ENCODE results near the gene CIAPIN1. TPM values are rescaled to one million over a fixed set of nuclear protein-coding genes. Genes with fewer than 3 reads are reported as not detected.

CIAPIN1 gene
- total and polyA plus RNA-seq, 5 experiments from 2014 or later, result 37.2 to 143 (median 81.1) TPM

GRCh38 chr16:57384248-57385070, 62.7 kb downstream of the CIAPIN1 start:
- Mint-ChIP-seq H3K4me1 (peaks cover 5 to 28% (median 9%) of the 10 kb centered on the region in 4 donors), H3K36me3 (no peaks in the 10 kb centered on the region), H3K27me3 (peaks cover 0 to 2% (median 0%) of the 10 kb centered on the region in 5 donors), H3K4me3 (peak overlapping the region in 1 of 10 donors; percentile 15), H3K27ac (peak overlapping the region in 1 of 10 donors; percentile 11), H3K9me3 (no peaks in the 10 kb centered on the region)
- DNase-seq (no peak), ATAC-seq (no peak)
- POLR2A ChIA-PET, result no interaction called here

DNA sequence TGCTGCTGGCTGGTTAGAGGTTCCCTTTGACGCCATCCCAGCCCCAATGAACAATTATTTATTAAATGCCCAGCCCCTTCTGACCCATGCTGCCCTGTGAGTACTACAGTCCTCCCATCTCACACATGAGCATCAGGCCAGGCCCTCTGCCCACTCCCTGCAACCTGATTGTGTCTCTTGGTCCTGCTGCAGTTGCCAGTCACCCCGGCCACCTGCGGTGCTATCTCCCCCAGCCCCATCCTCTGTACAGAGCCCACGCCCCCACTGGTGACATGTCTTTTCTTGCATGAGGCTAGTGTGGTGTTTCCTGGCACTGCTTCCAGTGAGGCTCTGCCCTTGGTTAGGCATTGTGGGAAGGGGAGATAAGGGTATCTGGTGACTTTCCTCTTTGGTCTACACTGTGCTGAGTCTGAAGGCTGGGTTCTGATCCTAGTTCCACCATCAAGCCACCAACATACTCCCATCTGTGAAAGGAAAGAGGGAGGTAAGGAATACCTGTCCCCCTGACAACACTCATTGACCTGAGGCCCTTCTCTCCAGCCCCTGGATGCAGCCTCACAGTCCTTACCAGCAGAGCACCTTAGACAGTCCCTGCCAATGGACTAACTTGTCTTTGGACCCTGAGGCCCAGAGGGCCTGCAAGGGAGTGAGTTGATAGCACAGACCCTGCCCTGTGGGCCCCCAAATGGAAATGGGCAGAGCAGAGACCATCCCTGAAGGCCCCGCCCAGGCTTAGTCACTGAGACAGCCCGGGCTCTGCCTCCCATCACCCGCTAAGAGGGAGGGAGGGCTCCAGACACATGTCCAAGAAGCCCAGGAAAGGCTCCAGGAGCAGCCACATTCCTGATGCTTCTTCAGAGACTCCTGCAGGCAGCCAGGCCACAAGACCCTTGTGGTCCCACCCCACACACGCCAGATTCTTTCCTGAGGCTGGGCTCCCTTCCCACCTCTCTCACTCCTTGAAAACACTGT, 63.6 kb downstream of the CIAPIN1 start:
- no peaks in the 10 kb centered on the region for H3K36me3 Mint-ChIP-seq
- H3K4me1 Mint-ChIP-seq, result peaks cover 3 to 28% (median 9%) of the 10 kb centered on the region in 4 donors
- H3K9me3 Mint-ChIP-seq, result no peaks in the 10 kb centered on the region
- H3K4me3 Mint-ChIP-seq, result peak overlapping the region in 1 of 10 donors; percentile 15
- POLR2A ChIA-PET, result no interaction called here
- peaks cover 0 to under 1% (median 0%) of the 10 kb centered on the region in 5 donors for H3K27me3 Mint-ChIP-seq
- ATAC-seq (no peak), DNase-seq (no peak)
- peak overlapping the region in 2 of 10 donors; percentile 28 to 35 for H3K27ac Mint-ChIP-seq

DNA sequence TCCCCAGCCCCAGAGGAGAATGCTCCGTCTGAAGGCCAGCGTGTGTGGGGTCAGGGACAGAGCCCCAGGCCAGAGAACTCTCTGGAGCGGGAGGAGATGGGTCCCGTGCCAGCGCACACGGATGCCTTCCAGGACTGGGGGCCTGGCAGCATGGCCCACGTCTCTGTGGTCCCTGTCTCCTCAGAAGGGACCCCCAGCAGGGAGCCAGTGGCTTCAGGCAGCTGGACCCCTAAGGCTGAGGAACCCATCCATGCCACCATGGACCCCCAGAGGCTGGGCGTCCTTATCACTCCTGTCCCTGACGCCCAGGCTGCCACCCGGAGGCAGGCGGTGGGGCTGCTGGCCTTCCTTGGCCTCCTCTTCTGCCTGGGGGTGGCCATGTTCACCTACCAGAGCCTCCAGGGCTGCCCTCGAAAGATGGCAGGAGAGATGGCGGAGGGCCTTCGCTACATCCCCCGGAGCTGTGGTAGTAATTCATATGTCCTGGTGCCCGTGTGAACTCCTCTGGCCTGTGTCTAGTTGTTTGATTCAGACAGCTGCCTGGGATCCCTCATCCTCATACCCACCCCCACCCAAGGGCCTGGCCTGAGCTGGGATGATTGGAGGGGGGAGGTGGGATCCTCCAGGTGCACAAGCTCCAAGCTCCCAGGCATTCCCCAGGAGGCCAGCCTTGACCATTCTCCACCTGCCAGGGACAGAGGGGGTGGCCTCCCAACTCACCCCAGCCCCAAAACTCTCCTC, 64.5 kb downstream of the CIAPIN1 start:
- Mint-ChIP-seq H3K36me3 (no peaks in the 10 kb centered on the region), H3K4me1 (peaks cover 6 to 31% (median 10%) of the 10 kb centered on the region in 4 donors), H3K9me3 (no peaks in the 10 kb centered on the region), H3K4me3 (no peak overlapping the region), H3K27ac (peak overlapping the region in 1 of 10 donors; percentile 35), H3K27me3 (no peaks in the 10 kb centered on the region)
- DNase-seq, result no peak
- ATAC-seq, result no peak
- POLR2A ChIA-PET, result no interaction called here

DNA sequence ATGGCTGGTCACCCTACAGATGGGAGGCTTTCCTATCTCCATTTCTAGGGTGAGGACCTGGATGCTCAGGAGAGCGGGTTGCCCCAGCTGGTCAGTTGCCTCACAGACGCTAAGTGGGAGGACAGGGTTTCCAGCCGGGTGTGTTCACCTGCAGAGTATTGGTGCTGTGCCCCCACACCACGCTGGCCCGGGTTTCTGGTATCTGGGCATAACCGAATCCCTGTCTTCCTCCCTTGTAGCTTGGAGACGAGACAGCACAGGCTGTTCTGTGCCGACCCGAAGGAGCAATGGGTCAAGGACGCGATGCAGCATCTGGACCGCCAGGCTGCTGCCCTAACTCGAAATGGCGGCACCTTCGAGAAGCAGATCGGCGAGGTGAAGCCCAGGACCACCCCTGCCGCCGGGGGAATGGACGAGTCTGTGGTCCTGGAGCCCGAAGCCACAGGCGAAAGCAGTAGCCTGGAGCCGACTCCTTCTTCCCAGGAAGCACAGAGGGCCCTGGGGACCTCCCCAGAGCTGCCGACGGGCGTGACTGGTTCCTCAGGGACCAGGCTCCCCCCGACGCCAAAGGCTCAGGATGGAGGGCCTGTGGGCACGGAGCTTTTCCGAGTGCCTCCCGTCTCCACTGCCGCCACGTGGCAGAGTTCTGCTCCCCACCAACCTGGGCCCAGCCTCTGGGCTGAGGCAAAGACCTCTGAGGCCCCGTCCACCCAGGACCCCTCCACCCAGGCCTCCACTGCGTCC, 65.2 kb downstream of the CIAPIN1 start:
- no peaks in the 10 kb centered on the region for H3K27me3 Mint-ChIP-seq
- no peak for ATAC-seq
- POLR2A ChIA-PET, result no interaction called here
- DNase-seq, result no peak
- no peaks in the 10 kb centered on the region for H3K36me3 Mint-ChIP-seq
- H3K27ac Mint-ChIP-seq, result peak overlapping the region in 1 of 10 donors; percentile 47
- H3K9me3 Mint-ChIP-seq, result no peaks in the 10 kb centered on the region
- peaks cover 5 to 36% (median 11%) of the 10 kb centered on the region in 4 donors for H3K4me1 Mint-ChIP-seq
- no peak overlapping the region for H3K4me3 Mint-ChIP-seq

GRCh38 chr16:57380671-57381462, 66.3 kb downstream of the CIAPIN1 start:
- peak overlapping the region in 4 of 10 donors; percentile 3 to 56 (median 30) for H3K27ac Mint-ChIP-seq
- H3K9me3 Mint-ChIP-seq, result no peaks in the 10 kb centered on the region
- H3K4me3 Mint-ChIP-seq, result no peak overlapping the region
- ATAC-seq (peak in 1 of 2 donors; percentile 53), DNase-seq (peak in 6 of 10 donors; percentile 7 to 39 (median 26))
- H3K27me3 Mint-ChIP-seq, result no peaks in the 10 kb centered on the region
- POLR2A ChIA-PET, result no interaction called here
- no peaks in the 10 kb centered on the region for H3K36me3 Mint-ChIP-seq
- peaks cover 5 to 33% (median 8%) of the 10 kb centered on the region in 4 donors for H3K4me1 Mint-ChIP-seq

DNA sequence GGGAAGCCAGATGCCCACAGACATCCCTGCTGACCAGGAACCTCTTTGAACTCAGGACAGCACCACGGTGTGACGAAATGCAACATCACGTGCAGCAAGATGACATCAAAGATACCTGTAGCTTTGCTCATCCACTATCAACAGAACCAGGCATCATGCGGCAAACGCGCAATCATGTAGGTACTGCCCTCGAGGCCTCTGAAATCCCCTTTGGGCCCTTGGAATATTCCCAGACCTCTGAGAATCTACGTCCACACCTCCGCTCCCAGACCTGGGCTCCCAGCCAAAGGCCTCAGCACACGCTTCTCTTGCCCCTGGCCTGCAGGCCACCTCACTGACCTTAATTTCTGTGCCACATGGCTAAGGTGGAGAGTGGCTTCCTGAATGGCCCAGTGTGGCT, 67.6 kb downstream of the CIAPIN1 start:
- POLR2A ChIA-PET, result interaction anchor here (0.5 kb wide), 1 partner anchor 21 kb away, joined by 3 read pairs; no protein-coding TSS in a partner anchor
- no peaks in the 10 kb centered on the region for H3K36me3 Mint-ChIP-seq
- H3K9me3 Mint-ChIP-seq, result no peaks in the 10 kb centered on the region
- H3K27me3 Mint-ChIP-seq, result no peaks in the 10 kb centered on the region
- H3K4me1 Mint-ChIP-seq, result peaks cover 5 to 31% (median 8%) of the 10 kb centered on the region in 4 donors
- DNase-seq (no peak), ATAC-seq (no peak)
- H3K27ac Mint-ChIP-seq, result no peak overlapping the region
- H3K4me3 Mint-ChIP-seq, result no peak overlapping the region

Other genes with a start within 250 kb of the CIAPIN1 start
- gene ARL2BP, start 202.1 kb downstream of the CIAPIN1 start, total RNA-seq, result 10 to 100 TPM; 58.0 to 61.3 TPM
- gene ARL2BP, start 202.1 kb downstream of the CIAPIN1 start, polyA plus RNA-seq, result 100 to 1,000 TPM; 148 to 154 (median 153) TPM
- gene PLLP, start 162.7 kb downstream of the CIAPIN1 start, total RNA-seq, result 1 to 10 TPM; 3.5 to 4.2 TPM
- 1 to 10 TPM; 4.9 to 8.8 (median 6.3) TPM for gene PLLP, start 162.7 kb downstream of the CIAPIN1 start, polyA plus RNA-seq
- 1 to 10 TPM; 6.5 TPM for gene CCL22, start 88.6 kb downstream of the CIAPIN1 start, total RNA-seq
- gene CCL22, start 88.6 kb downstream of the CIAPIN1 start, polyA plus RNA-seq, result not detected
- gene CX3CL1, start 74.9 kb downstream of the CIAPIN1 start, total RNA-seq, result not detected
- not detected for gene CX3CL1, start 74.9 kb downstream of the CIAPIN1 start, polyA plus RNA-seq
- not detected for gene CCL17, start 42.6 kb downstream of the CIAPIN1 start, total RNA-seq
- gene CCL17, start 42.6 kb downstream of the CIAPIN1 start, polyA plus RNA-seq, result not detected
- gene COQ9, start 94 bp upstream of the CIAPIN1 start, total RNA-seq, result 10 to 100 TPM; 35.8 to 38.3 TPM
- gene COQ9, start 94 bp upstream of the CIAPIN1 start, polyA plus RNA-seq, result 10 to 100 TPM; 22.8 to 59.0 (median 29.7) TPM
- 100 to 1,000 TPM; 103 to 104 TPM for gene POLR2C, start 15.3 kb upstream of the CIAPIN1 start, total RNA-seq
- 10 to 100 TPM; 46.7 to 48.6 (median 47.4) TPM for gene POLR2C, start 15.3 kb upstream of the CIAPIN1 start, polyA plus RNA-seq
- 1 to 10 TPM; 3.9 to 4.8 TPM for gene DOK4, start 39.1 kb upstream of the CIAPIN1 start, total RNA-seq
- gene DOK4, start 39.1 kb upstream of the CIAPIN1 start, polyA plus RNA-seq, result 1 to 10 TPM; 1.8 to 4.7 (median 3.1) TPM
- gene CCDC102A, start 89.2 kb upstream of the CIAPIN1 start, total RNA-seq, result 1 to 10 TPM; 7.0 to 9.7 TPM
- 10 to 100 TPM in 1 of 3 donors, 1 to 10 TPM in 2; 7.8 to 17.0 (median 9.2) TPM for gene CCDC102A, start 89.2 kb upstream of the CIAPIN1 start, polyA plus RNA-seq
- gene ADGRG5, start 95.3 kb upstream of the CIAPIN1 start, total RNA-seq, result 1 to 10 TPM in 1 of 2 experiments, under 1 TPM in 1; 0.60 to 1.1 TPM
- gene ADGRG5, start 95.3 kb upstream of the CIAPIN1 start, polyA plus RNA-seq, result 10 to 100 TPM in 1 of 3 donors, 1 to 10 TPM in 2; 2.5 to 12.8 (median 4.4) TPM
- gene ADGRG1, start 181.2 kb upstream of the CIAPIN1 start, total RNA-seq, result under 1 TPM; 0.47 to 0.77 TPM
- 10 to 100 TPM in 1 of 3 donors, 1 to 10 TPM in 2; 1.3 to 56.5 (median 1.5) TPM for gene ADGRG1, start 181.2 kb upstream of the CIAPIN1 start, polyA plus RNA-seq
- not detected for gene ADGRG3, start 220.9 kb upstream of the CIAPIN1 start, total RNA-seq
- not detected for gene ADGRG3, start 220.9 kb upstream of the CIAPIN1 start, polyA plus RNA-seq
- gene DRC7, start 247.4 kb upstream of the CIAPIN1 start, total RNA-seq, result not detected
- not detected for gene DRC7, start 247.4 kb upstream of the CIAPIN1 start, polyA plus RNA-seq

Measured in naive thymus-derived CD8-positive, alpha-beta T cell (primary cell).